ENCODE results near the gene FBXW12.
A peak's percentile ranks its signal among the peaks of the same experiment; 100 is the strongest.

The FBXW12 gene

GRCh38 chr3:48419149-48419548 is 47.1 kb downstream of the FBXW12 start:
- no peak for DNase-seq (ENCODE audit: extremely low read depth in 1 of 2, low read depth in 1 of 2)

- DNase-seq (ENCODE audit: extremely low read depth in 1 of 2, low read depth in 1 of 2), result no peak
Observed at GRCh38 chr3:48419597-48419996, 47.6 kb downstream of the FBXW12 start.

GRCh38 chr3:48420561-48420960 is 48.5 kb downstream of the FBXW12 start:
- DNase-seq (ENCODE audit: extremely low read depth in 1 of 2, low read depth in 1 of 2), result no peak

- DNase-seq (ENCODE audit: extremely low read depth in 1 of 2, low read depth in 1 of 2), result no peak
Observed at GRCh38 chr3:48422272-48422671, 50.3 kb downstream of the FBXW12 start.

- DNase-seq (ENCODE audit: extremely low read depth in 1 of 2, low read depth in 1 of 2), result no peak
Observed at GRCh38 chr3:48422681-48423080, 50.7 kb downstream of the FBXW12 start.

GRCh38 chr3:48423241-48423882 is 51.3 kb downstream of the FBXW12 start:
- no peak for DNase-seq (ENCODE audit: extremely low read depth in 1 of 2, low read depth in 1 of 2)

- no peak for DNase-seq (ENCODE audit: extremely low read depth in 1 of 2, low read depth in 1 of 2)
Observed at GRCh38 chr3:48423883-48424695, 52.1 kb downstream of the FBXW12 start.

GRCh38 chr3:48425281-48425812 is 53.3 kb downstream of the FBXW12 start:
- DNase-seq (ENCODE audit: extremely low read depth in 1 of 2, low read depth in 1 of 2), result no peak

GRCh38 chr3:48426401-48426909 is 54.4 kb downstream of the FBXW12 start:
- no peak for DNase-seq (ENCODE audit: extremely low read depth in 1 of 2, low read depth in 1 of 2)

GRCh38 chr3:48426944-48427629 is 55.1 kb downstream of the FBXW12 start:
- no peak for DNase-seq (ENCODE audit: extremely low read depth in 1 of 2, low read depth in 1 of 2)

GRCh38 chr3:48427630-48427962 is 55.6 kb downstream of the FBXW12 start:
- DNase-seq (ENCODE audit: extremely low read depth in 1 of 2, low read depth in 1 of 2), result no peak

- no peak for DNase-seq (ENCODE audit: extremely low read depth in 1 of 2, low read depth in 1 of 2)
Observed at GRCh38 chr3:48428088-48428571, 56.1 kb downstream of the FBXW12 start.

GRCh38 chr3:48428572-48429316 is 56.7 kb downstream of the FBXW12 start:
- DNase-seq (ENCODE audit: extremely low read depth in 1 of 2, low read depth in 1 of 2), result no peak

- peak in 1 of 2 donors; percentile 54 for DNase-seq (ENCODE audit: extremely low read depth in 1 of 2, low read depth in 1 of 2)
Observed at GRCh38 chr3:48429317-48429959, 57.4 kb downstream of the FBXW12 start.

GRCh38 chr3:48429960-48430707 is 58.1 kb downstream of the FBXW12 start, which contains the start of gene PLXNB1:
Gene PLXNB1 (minus strand): TSS chr3:48430086. CDS start chr3:48424611, 5,475 bp downstream.
- DNase-seq (ENCODE audit: extremely low read depth in 1 of 2, low read depth in 1 of 2), result no peak

- DNase-seq (ENCODE audit: extremely low read depth in 1 of 2, low read depth in 1 of 2), result no peak
Observed at GRCh38 chr3:48430708-48431101, 58.7 kb downstream of the FBXW12 start.

- no peak for DNase-seq (ENCODE audit: extremely low read depth in 1 of 2, low read depth in 1 of 2)
Observed at GRCh38 chr3:48431224-48432029, 59.4 kb downstream of the FBXW12 start.

Measured in activated CD8-positive, alpha-beta memory T cell treated with anti-CD3 and anti-CD28 coated beads for 1 hour (primary cell).